Sigmoid colon (tissue), 4 donors: ENCODE results near the gene SLC45A1.

Experiments used
- EP300 ChIP-seq, 4 donors: sonication (generic); formaldehyde crosslinking; IDR thresholded peaks; one replicate each; pipeline ENCODE4 v1.6.1; 2017; ENCODE audit warnings: antibody characterized with exemption in 4 of 4
- POLR2AphosphoS5 ChIP-seq, 4 donors: sonication (generic); formaldehyde crosslinking; IDR thresholded peaks; one replicate each; pipeline ENCODE4 v1.6.1; 2017; ENCODE audit warnings: antibody characterized with exemption in 4 of 4
- TF ChIP-seq, protein P1 (sequence below), 4 experiments: fragments of 450-650 bp in 3 of 4; fragments of 200-600 bp in 1 of 4; IDR thresholded peaks; one replicate each; pipeline ENCODE4 v1.5.1; 2016 to 2019; ENCODE audit warnings: antibody characterized with exemption in 4 of 4, mild to moderate bottlenecking in 3 of 4, moderate library complexity in 2 of 4

DNA sequence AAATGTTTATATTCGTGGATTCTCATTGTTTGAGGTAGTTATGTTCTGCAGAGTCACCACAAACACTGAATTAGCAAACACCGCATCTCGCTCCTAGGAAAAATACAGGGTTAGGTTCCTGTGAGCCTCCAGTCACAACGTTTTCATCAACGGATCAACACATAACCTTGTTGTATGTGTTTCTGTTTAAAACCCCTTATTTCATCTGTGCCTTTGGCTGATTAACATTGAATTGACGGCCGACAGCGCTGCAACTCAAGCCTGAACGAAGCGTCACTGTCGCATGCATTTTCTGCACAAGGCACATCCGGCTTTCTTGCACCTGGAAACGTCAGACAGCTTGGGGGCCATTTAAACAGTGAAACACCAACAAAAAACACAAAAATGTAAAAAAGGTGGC, 8.4 kb downstream of the SLC45A1 start:
- TF ChIP-seq, protein P1, sequence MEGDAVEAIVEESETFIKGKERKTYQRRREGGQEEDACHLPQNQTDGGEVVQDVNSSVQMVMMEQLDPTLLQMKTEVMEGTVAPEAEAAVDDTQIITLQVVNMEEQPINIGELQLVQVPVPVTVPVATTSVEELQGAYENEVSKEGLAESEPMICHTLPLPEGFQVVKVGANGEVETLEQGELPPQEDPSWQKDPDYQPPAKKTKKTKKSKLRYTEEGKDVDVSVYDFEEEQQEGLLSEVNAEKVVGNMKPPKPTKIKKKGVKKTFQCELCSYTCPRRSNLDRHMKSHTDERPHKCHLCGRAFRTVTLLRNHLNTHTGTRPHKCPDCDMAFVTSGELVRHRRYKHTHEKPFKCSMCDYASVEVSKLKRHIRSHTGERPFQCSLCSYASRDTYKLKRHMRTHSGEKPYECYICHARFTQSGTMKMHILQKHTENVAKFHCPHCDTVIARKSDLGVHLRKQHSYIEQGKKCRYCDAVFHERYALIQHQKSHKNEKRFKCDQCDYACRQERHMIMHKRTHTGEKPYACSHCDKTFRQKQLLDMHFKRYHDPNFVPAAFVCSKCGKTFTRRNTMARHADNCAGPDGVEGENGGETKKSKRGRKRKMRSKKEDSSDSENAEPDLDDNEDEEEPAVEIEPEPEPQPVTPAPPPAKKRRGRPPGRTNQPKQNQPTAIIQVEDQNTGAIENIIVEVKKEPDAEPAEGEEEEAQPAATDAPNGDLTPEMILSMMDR (IDR thresholded peaks at IDR 0.05) = no peak
- TF ChIP-seq POLR2AphosphoS5 (IDR thresholded peaks at IDR 0.05) (no peak), EP300 (IDR thresholded peaks at IDR 0.05) (no peak)
